Vagina (tissue), 2 donors: ENCODE data around the gene IER5L.

Experiments
- POLR2AphosphoS5 ChIP-seq, 2 donors: sonication (generic); formaldehyde crosslinking; IDR thresholded peaks; one replicate each; pipeline ENCODE4 v1.9.0; 2017; ENCODE audit warnings: antibody characterized with exemption in 2 of 2, mild to moderate bottlenecking in 2 of 2, low read depth in 1 of 2; ENCODE audit not compliant: insufficient read depth in 1 of 2
- TF ChIP-seq, protein P1 (sequence below), 3 experiments: fragments of 450-650 bp in 2 of 3; fragments of 200-600 bp in 1 of 3; sonication (generic) in 1 of 3; IDR thresholded peaks; one replicate each; pipeline ENCODE4 v1.5.1; 2017 to 2019; ENCODE audit warnings: antibody characterized with exemption in 3 of 3, mild to moderate bottlenecking in 2 of 3, moderate library complexity in 2 of 3

DNA sequence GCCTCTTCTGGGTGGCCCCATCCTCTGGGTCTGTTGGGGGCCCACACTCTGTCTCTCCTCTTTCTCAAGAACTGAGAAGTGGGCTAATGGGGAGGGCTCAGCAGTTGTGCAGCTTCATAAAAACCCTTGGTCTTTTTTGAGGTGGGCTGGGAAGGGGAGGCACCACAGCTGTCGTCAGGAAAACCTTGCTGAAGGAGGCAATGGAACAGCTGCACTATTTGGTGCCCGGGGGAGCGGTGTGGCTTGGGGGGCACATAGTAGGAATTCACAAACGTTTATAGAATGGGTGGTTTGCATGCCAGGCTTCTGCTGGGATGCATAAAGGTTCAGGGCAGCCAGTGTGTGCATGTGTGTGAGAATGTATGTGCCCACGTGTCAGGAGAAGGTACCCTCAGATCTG, 3.2 kb upstream of the IER5L start:
- TF ChIP-seq POLR2AphosphoS5 (IDR thresholded peaks at IDR 0.05; ENCODE audit: insufficient read depth in 1 of 2, low read depth in 1 of 2), result no peak
- TF ChIP-seq, protein P1, sequence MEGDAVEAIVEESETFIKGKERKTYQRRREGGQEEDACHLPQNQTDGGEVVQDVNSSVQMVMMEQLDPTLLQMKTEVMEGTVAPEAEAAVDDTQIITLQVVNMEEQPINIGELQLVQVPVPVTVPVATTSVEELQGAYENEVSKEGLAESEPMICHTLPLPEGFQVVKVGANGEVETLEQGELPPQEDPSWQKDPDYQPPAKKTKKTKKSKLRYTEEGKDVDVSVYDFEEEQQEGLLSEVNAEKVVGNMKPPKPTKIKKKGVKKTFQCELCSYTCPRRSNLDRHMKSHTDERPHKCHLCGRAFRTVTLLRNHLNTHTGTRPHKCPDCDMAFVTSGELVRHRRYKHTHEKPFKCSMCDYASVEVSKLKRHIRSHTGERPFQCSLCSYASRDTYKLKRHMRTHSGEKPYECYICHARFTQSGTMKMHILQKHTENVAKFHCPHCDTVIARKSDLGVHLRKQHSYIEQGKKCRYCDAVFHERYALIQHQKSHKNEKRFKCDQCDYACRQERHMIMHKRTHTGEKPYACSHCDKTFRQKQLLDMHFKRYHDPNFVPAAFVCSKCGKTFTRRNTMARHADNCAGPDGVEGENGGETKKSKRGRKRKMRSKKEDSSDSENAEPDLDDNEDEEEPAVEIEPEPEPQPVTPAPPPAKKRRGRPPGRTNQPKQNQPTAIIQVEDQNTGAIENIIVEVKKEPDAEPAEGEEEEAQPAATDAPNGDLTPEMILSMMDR (IDR thresholded peaks at IDR 0.05), result no peak
